Measurements from ENCODE around the gene TMEM150B. TPM values are rescaled to one million over a fixed set of nuclear protein-coding genes. Genes with fewer than 3 reads are reported as not detected.

Gene TMEM150B
- total and polyA plus RNA-seq, 2 donors (not counting 1 experiment from before 2014, with no cell fraction given): 1.4 TPM; not detected in 1

- H3K4me3 Mint-ChIP-seq: no peak overlapping the region
- ChIA-PET CTCF (no interaction called here), POLR2A (interaction anchor here (0.9 kb wide), 1 partner anchor 115 kb away, joined by 4 read pairs; no protein-coding TSS in a partner anchor)
- TF ChIP-seq, protein P1, sequence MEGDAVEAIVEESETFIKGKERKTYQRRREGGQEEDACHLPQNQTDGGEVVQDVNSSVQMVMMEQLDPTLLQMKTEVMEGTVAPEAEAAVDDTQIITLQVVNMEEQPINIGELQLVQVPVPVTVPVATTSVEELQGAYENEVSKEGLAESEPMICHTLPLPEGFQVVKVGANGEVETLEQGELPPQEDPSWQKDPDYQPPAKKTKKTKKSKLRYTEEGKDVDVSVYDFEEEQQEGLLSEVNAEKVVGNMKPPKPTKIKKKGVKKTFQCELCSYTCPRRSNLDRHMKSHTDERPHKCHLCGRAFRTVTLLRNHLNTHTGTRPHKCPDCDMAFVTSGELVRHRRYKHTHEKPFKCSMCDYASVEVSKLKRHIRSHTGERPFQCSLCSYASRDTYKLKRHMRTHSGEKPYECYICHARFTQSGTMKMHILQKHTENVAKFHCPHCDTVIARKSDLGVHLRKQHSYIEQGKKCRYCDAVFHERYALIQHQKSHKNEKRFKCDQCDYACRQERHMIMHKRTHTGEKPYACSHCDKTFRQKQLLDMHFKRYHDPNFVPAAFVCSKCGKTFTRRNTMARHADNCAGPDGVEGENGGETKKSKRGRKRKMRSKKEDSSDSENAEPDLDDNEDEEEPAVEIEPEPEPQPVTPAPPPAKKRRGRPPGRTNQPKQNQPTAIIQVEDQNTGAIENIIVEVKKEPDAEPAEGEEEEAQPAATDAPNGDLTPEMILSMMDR (IDR thresholded peaks at IDR 0.05): no peak
- no peak for TF ChIP-seq EZH2 (IDR thresholded peaks at IDR 0.05; ENCODE audit: borderline replicate concordance, insufficient read depth, low read depth, low read length, poor library complexity, severe bottlenecking)
- no peaks in the 10 kb centered on the region for H3K36me3 ChIP-seq (replicated peaks in 1 of 2; ENCODE audit: control extremely low read depth in 1 of 2, control insufficient read depth in 1 of 2, extremely low read depth in 1 of 2, insufficient read depth in 2 of 2, low read length in 1 of 2)
- no peak overlapping the region for H3K27ac Mint-ChIP-seq
- peaks cover 0 to 64% (median 25%) of the 10 kb centered on the region in 4 experiments for H3K27me3 ChIP-seq (replicated peaks in 1 of 4; ENCODE audit: control extremely low read depth in 1 of 4, control insufficient read depth in 3 of 4, insufficient read depth in 4 of 4, low read length in 3 of 4)
- 19% methylated on average over 43 of the region's 54 CpGs for WGBS (ENCODE audit: insufficient coverage)
- ATAC-seq (ENCODE audit: low read depth): peak; percentile 58
- peaks cover 9% of the 10 kb centered on the region for H3K4me1 Mint-ChIP-seq
- no peaks in the 10 kb centered on the region for H4K20me1 ChIP-seq (ENCODE audit: control insufficient read depth, insufficient read depth, low read length, poor library complexity, severe bottlenecking)
- H3K27me3 Mint-ChIP-seq: peaks cover 38% of the 10 kb centered on the region
- peak; percentile 49 for DNase-seq
- peak overlapping the region; percentile 82 for H3K4me2 ChIP-seq (replicated peaks; ENCODE audit: low read depth, low read length, poor library complexity, severe bottlenecking)
- H3K4me1 ChIP-seq (ENCODE audit: control insufficient read depth in 2 of 2, insufficient read depth in 2 of 2, low read length in 2 of 2): peaks cover 15 to 17% of the 10 kb centered on the region in 2 donors
- peak overlapping the region in 3 of 5 experiments; percentile 35 to 39 (median 38) for H3K4me3 ChIP-seq (ENCODE audit: control extremely low read depth in 1 of 5, extremely low read depth in 1 of 5, insufficient read depth in 1 of 5, low read depth in 2 of 5, low read length in 4 of 5)
- H2AFZ ChIP-seq (ENCODE audit: insufficient read depth, low read depth, low read length, poor library complexity, severe bottlenecking): peak overlapping the region; percentile 62
- no peak overlapping the region for H3K9ac ChIP-seq (ENCODE audit: low read length)
- H3K27ac ChIP-seq (ENCODE audit: low read length in 2 of 2): no peak overlapping the region
- H3K9me3 Mint-ChIP-seq (ENCODE audit: insufficient read depth): no peaks in the 10 kb centered on the region
- peaks cover 0 to 22% (median 0%) of the 10 kb centered on the region in 3 donors for H3K9me3 ChIP-seq (ENCODE audit: control extremely low read depth in 1 of 3, control insufficient read depth in 2 of 3, insufficient read depth in 1 of 3, low read length in 2 of 3)
- H3K79me2 ChIP-seq (ENCODE audit: control insufficient read depth, insufficient read depth, low read length): no peaks in the 10 kb centered on the region
- intact Hi-C loops (cut with micrococcal nuclease): no loop called here
Measured at GRCh38 chr19:55368701-55369563, 43.8 kb upstream of the TMEM150B start.

DNA sequence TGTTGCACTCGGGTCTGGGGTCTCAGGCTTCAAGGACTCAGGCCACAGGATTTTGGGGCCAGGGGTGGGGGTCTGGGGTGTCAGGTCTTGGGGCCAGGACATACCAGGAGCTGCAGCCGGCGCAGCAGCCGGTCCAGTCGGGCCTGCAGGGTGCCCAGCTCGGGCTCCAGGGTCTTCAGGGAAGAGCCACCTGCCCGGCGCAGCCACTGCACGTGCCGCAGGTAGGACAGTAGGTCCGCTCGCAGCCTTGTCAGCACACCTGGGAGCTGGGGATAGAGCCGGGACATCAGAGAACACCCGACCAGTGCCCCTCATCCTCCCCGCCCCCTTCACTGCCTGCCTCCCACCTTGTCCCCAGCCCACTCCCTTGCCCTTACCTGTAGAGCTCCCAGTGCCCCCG is 43.0 kb upstream of the TMEM150B start:
- ATAC-seq (ENCODE audit: low read depth) (no peak), DNase-seq (no peak)
- no peak overlapping the region for H2AFZ ChIP-seq (ENCODE audit: insufficient read depth, low read depth, low read length, poor library complexity, severe bottlenecking)
- Mint-ChIP-seq H3K4me3 (no peak overlapping the region), H3K4me1 (peaks cover 9% of the 10 kb centered on the region), H3K9me3 (ENCODE audit: insufficient read depth) (no peaks in the 10 kb centered on the region), H3K27me3 (peaks cover 33% of the 10 kb centered on the region), H3K27ac (no peak overlapping the region)
- ChIA-PET CTCF (no interaction called here), POLR2A (no interaction called here)
- H3K27me3 ChIP-seq (replicated peaks in 1 of 4; ENCODE audit: control extremely low read depth in 1 of 4, control insufficient read depth in 3 of 4, insufficient read depth in 4 of 4, low read length in 3 of 4): peaks cover 0 to 57% (median 24%) of the 10 kb centered on the region in 4 experiments
- H3K27ac ChIP-seq (ENCODE audit: low read length in 2 of 2): no peak overlapping the region
- H4K20me1 ChIP-seq (ENCODE audit: control insufficient read depth, insufficient read depth, low read length, poor library complexity, severe bottlenecking): no peaks in the 10 kb centered on the region
- no peak overlapping the region for H3K9ac ChIP-seq (ENCODE audit: low read length)
- no peaks in the 10 kb centered on the region for H3K36me3 ChIP-seq (replicated peaks in 1 of 2; ENCODE audit: control extremely low read depth in 1 of 2, control insufficient read depth in 1 of 2, extremely low read depth in 1 of 2, insufficient read depth in 2 of 2, low read length in 1 of 2)
- no peak overlapping the region for H3K4me3 ChIP-seq (ENCODE audit: control extremely low read depth in 1 of 5, extremely low read depth in 1 of 5, insufficient read depth in 1 of 5, low read depth in 2 of 5, low read length in 4 of 5)
- H3K4me2 ChIP-seq (replicated peaks; ENCODE audit: low read depth, low read length, poor library complexity, severe bottlenecking): no peak overlapping the region
- intact Hi-C loops (cut with micrococcal nuclease): no loop called here
- H3K4me1 ChIP-seq (ENCODE audit: control insufficient read depth in 2 of 2, insufficient read depth in 2 of 2, low read length in 2 of 2): peaks cover 15 to 17% of the 10 kb centered on the region in 2 donors
- 93% methylated on average over 16 of the region's 16 CpGs for WGBS (ENCODE audit: insufficient coverage)
- TF ChIP-seq, protein P1 (IDR thresholded peaks at IDR 0.05): no peak
- TF ChIP-seq EZH2 (IDR thresholded peaks at IDR 0.05; ENCODE audit: borderline replicate concordance, insufficient read depth, low read depth, low read length, poor library complexity, severe bottlenecking): no peak
- H3K9me3 ChIP-seq (ENCODE audit: control extremely low read depth in 1 of 3, control insufficient read depth in 2 of 3, insufficient read depth in 1 of 3, low read length in 2 of 3): peaks cover 0 to 20% (median 0%) of the 10 kb centered on the region in 3 donors
- H3K79me2 ChIP-seq (ENCODE audit: control insufficient read depth, insufficient read depth, low read length): no peaks in the 10 kb centered on the region
